Breast epithelium (tissue), 4 donors: ENCODE results near the gene TBC1D9B. TPM values are rescaled to one million over a fixed set of nuclear protein-coding genes. Genes with fewer than 3 reads are reported as not detected.
A peak's percentile ranks its signal among the peaks of the same experiment; 100 is the strongest.

Experiments used
- DNase-seq, 2 donors: peaks; one replicate each; pipeline ENCODE4 v3.0.0-alpha.2; 2019; ENCODE audit warnings: low spot score in 2 of 2
- H3K27ac ChIP-seq, 2 donors: fragments of 200-600 bp; sonication (generic) in 1 of 2; one replicate each; pipeline ENCODE4 v1.5.1; 2016 to 2019; ENCODE audit warnings: mild to moderate bottlenecking in 1 of 2
- H3K27me3 ChIP-seq, 2 donors: fragments of 200-600 bp; sonication (generic) in 1 of 2; one replicate each; pipeline versions ENCODE4 v1.5.1 to v1.6.0; 2017 to 2019; ENCODE audit warnings: control low read depth in 1 of 2, mild to moderate bottlenecking in 1 of 2
- H3K36me3 ChIP-seq: fragments of 200-600 bp; one replicate; pipeline ENCODE4 v1.5.1; 2019
- H3K4me1 ChIP-seq, 2 donors: fragments of 200-600 bp; sonication (generic); one replicate each; pipeline ENCODE4 v1.5.1; 2016 to 2019; ENCODE audit warnings: control low read depth in 1 of 2
- H3K4me3 ChIP-seq, 3 donors: fragments of 200-600 bp; sonication (generic); 1 replicate in 2 of 3; 2 replicates in 1 of 3; pipeline ENCODE4 v1.5.1; 2016 to 2019; ENCODE audit warnings: mild to moderate bottlenecking in 3 of 3, moderate library complexity in 2 of 3
- H3K9me3 ChIP-seq, 2 donors: fragments of 200-600 bp; sonication (generic) in 1 of 2; one replicate each; pipeline ENCODE4 v1.5.1; 2016 to 2019; ENCODE audit warnings: control low read depth in 1 of 2
- CTCF ChIP-seq, 3 donors: fragments of 450-650 bp; IDR thresholded peaks; one replicate each; pipeline ENCODE4 v1.5.1; 2016 to 2017; ENCODE audit warnings: antibody characterized with exemption in 3 of 3, mild to moderate bottlenecking in 3 of 3, moderate library complexity in 3 of 3
- POLR2A ChIP-seq: fragments of 450-650 bp; IDR thresholded peaks from one replicate; pipeline ENCODE4 v1.6.1; 2016; ENCODE audit warnings: antibody characterized with exemption, mild to moderate bottlenecking, moderate library complexity
- POLR2AphosphoS5 ChIP-seq, 3 donors: sonication (generic); formaldehyde crosslinking; IDR thresholded peaks; one replicate each; pipeline ENCODE4 v1.6.1; 2017; ENCODE audit warnings: antibody characterized with exemption in 3 of 3
- intact Hi-C: fragments of 100-400 bp; cut with DNase I; formaldehyde crosslinking; loops from one replicate; pipeline ENCODE4 v1.15.1; 2023; ENCODE audit warnings: low total_unique reads
- total RNA-seq, 3 donors: library from RNA; depleted of rRNA; stranded (reverse); fragments of >200 nt; gene quantifications; one replicate each; pipeline ENCODE4 v1.1.0, GENCODE V29; 2016

Gene TBC1D9B
- 100 to 1,000 TPM in 2 of 3 donors, 10 to 100 TPM in 1; 73.5 to 143 (median 105) TPM for total RNA-seq

GRCh38 chr5:179907556-179908324 lies at the start of gene TBC1D9B:
Gene TBC1D9B, minus strand, starts transcription at chr5:179907897. Its CDS starts 76 bp downstream, at chr5:179907821.
- peak within 1 kb of the TSS; percentile 68 to 89 for H3K27ac ChIP-seq
- TF ChIP-seq POLR2AphosphoS5 (IDR thresholded peaks at IDR 0.05): peak in 1 of 3 donors; percentile 23
- TF ChIP-seq CTCF (IDR thresholded peaks at IDR 0.05): peak in 1 of 3 donors; percentile 75
- TF ChIP-seq POLR2A: no peak
- H3K4me1 ChIP-seq: no peaks in the 10 kb centered on the region
- DNase-seq: no peak
- H3K4me3 ChIP-seq: peak within 1 kb of the TSS; percentile 61 to 83 (median 75)
- intact Hi-C loops: no loop called here
- no peaks in the 10 kb centered on the region for H3K27me3 ChIP-seq
- no peaks in the 10 kb centered on the region for H3K9me3 ChIP-seq
- peaks cover 4% of the 10 kb centered on the region for H3K36me3 ChIP-seq

GRCh38 chr5:179955630-179956029 lies 47.9 kb upstream of the TBC1D9B start:
- H3K9me3 ChIP-seq: no peaks in the 10 kb centered on the region
- no peak overlapping the region for H3K27ac ChIP-seq
- no peak for DNase-seq
- H3K4me1 ChIP-seq: no peaks in the 10 kb centered on the region
- intact Hi-C loops: no loop called here
- H3K4me3 ChIP-seq: no peak overlapping the region
- H3K36me3 ChIP-seq: no peaks in the 10 kb centered on the region
- TF ChIP-seq POLR2AphosphoS5 (IDR thresholded peaks at IDR 0.05): no peak
- TF ChIP-seq CTCF (IDR thresholded peaks at IDR 0.05): no peak
- no peak for TF ChIP-seq POLR2A
- no peaks in the 10 kb centered on the region for H3K27me3 ChIP-seq

- Histone ChIP-seq H3K27me3 (no peaks in the 10 kb centered on the region), H3K27ac (no peak overlapping the region), H3K36me3 (no peaks in the 10 kb centered on the region), H3K4me1 (no peaks in the 10 kb centered on the region), H3K9me3 (no peaks in the 10 kb centered on the region), H3K4me3 (no peak overlapping the region)
- intact Hi-C loops: no loop called here
- no peak for TF ChIP-seq CTCF (IDR thresholded peaks at IDR 0.05)
- TF ChIP-seq POLR2A: no peak
- no peak for TF ChIP-seq POLR2AphosphoS5 (IDR thresholded peaks at IDR 0.05)
- no peak for DNase-seq
Measured at GRCh38 chr5:179955062-179955461, 47.4 kb upstream of the TBC1D9B start.

GRCh38 chr5:179954434-179954833 lies 46.7 kb upstream of the TBC1D9B start:
- intact Hi-C loops: no loop called here
- TF ChIP-seq POLR2AphosphoS5 (IDR thresholded peaks at IDR 0.05) (no peak), CTCF (IDR thresholded peaks at IDR 0.05) (no peak), POLR2A (no peak)
- Histone ChIP-seq H3K27ac (no peak overlapping the region), H3K4me1 (no peaks in the 10 kb centered on the region), H3K4me3 (no peak overlapping the region), H3K27me3 (no peaks in the 10 kb centered on the region), H3K9me3 (no peaks in the 10 kb centered on the region), H3K36me3 (no peaks in the 10 kb centered on the region)
- no peak for DNase-seq

- Histone ChIP-seq H3K4me3 (no peak overlapping the region), H3K27ac (no peak overlapping the region), H3K27me3 (no peaks in the 10 kb centered on the region), H3K9me3 (no peaks in the 10 kb centered on the region), H3K36me3 (no peaks in the 10 kb centered on the region), H3K4me1 (no peaks in the 10 kb centered on the region)
- TF ChIP-seq POLR2AphosphoS5 (IDR thresholded peaks at IDR 0.05) (no peak), POLR2A (no peak), CTCF (IDR thresholded peaks at IDR 0.05) (no peak)
- no peak for DNase-seq
- intact Hi-C loops: no loop called here
Measured at GRCh38 chr5:179953987-179954386, 46.3 kb upstream of the TBC1D9B start.
